ENCODE measurements around the gene TRIM59. TPM values are rescaled to one million over a fixed set of nuclear protein-coding genes. Genes with fewer than 3 reads are reported as not detected.

The TRIM59 gene
- total and polyA plus RNA-seq, 10 of the 15 experiments (the other 5 are each of a cell fraction or from before 2014, with no cell fraction given), result 14.4 to 105 (median 33.3) TPM

- CTCF ChIA-PET, result no interaction called here
- peaks cover 8% of the 10 kb centered on the region; the same call in 2 of the 3 replicates for H3K9me3 ChIP-seq (replicated peaks; ENCODE audit: control insufficient read depth, insufficient read depth, low read length)
- no peak for DNase-seq (ENCODE audit: low read depth, low spot score)
- peaks cover 76% of the 10 kb centered on the region for H3K79me2 ChIP-seq (ENCODE audit: control insufficient read depth, insufficient read depth, low read length)
- BruUV-seq (replicated peaks), result no TSS peak
- intact Hi-C loops (cut with micrococcal nuclease; ENCODE audit: unreplicated experiment) (no loop called here), in situ Hi-C loops (cut with MboI) (no loop called here)
- TF ChIP-seq NFYA (IDR thresholded peaks at IDR 0.05; ENCODE audit: borderline replicate concordance, low read depth, low read length), result no peak
- 0 out of 2 replicates have a peak, but pooled peaks have one; percentile 55 for TF ChIP-seq ZBTB33 (IDR thresholded peaks at IDR 0.05)
- TF ChIP-seq RFX5 (IDR thresholded peaks at IDR 0.05; ENCODE audit: low read depth, low read length), result no peak
- no peaks in the 10 kb centered on the region for H3K27me3 ChIP-seq (replicated peaks in 1 of 2; ENCODE audit: control insufficient read depth in 2 of 2, insufficient read depth in 2 of 2, low read length in 1 of 2)
- peaks cover 1 to 30% of the 10 kb centered on the region in 2 experiments; a peak in 3 of 4 replicates for H3K36me3 ChIP-seq (ENCODE audit: control insufficient read depth in 2 of 2, insufficient read depth in 2 of 2, low read length in 1 of 2)
- H4K20me1 ChIP-seq (ENCODE audit: control insufficient read depth, insufficient read depth), result no peaks in the 10 kb centered on the region
- no peak overlapping the region for H3K27ac ChIP-seq (ENCODE audit: control insufficient read depth, insufficient read depth)
- SMC1A ChIA-PET (ENCODE audit: uncharacterized antibody, unreplicated experiment), result interaction anchor here (0.6 to 2.0 kb wide), 3 partner anchors 8 to 71 kb away, joined by 3 to 4 read pairs (median 3); no protein-coding TSS in a partner anchor
- no peak overlapping the region for H3K9ac ChIP-seq (ENCODE audit: control insufficient read depth, insufficient read depth, low read length)
- H3K4me2 ChIP-seq (ENCODE audit: control insufficient read depth, insufficient read depth), result no peak overlapping the region
- POLR2A ChIA-PET, result interaction anchor here (1.4 to 1.7 kb wide), 2 partner anchors 9 to 10 kb away, joined by 5 to 7 read pairs; partner anchors contain the start of gene TRIM59
- RAD21 ChIA-PET (ENCODE audit: unreplicated experiment), result interaction anchor here (1.0 to 1.5 kb wide), 2 partner anchors 9 to 11 kb away, joined by 3 to 4 read pairs; partner anchors contain the start of gene TRIM59
- no peak overlapping the region for H2AFZ ChIP-seq (ENCODE audit: control insufficient read depth, low read depth, low read length)
- H3K4me1 ChIP-seq (ENCODE audit: control insufficient read depth, insufficient read depth, low read length), result peaks cover 3% of the 10 kb centered on the region; the same call in 1 of the 2 replicates
- no peak overlapping the region for H3K4me3 ChIP-seq
- FAIRE-seq, result no peak
- WGBS (ENCODE audit: insufficient coverage, insufficient replicate concordance, low lambda C conversion rate, missing lambda C conversion rate), result 98% methylated on average over 7 of the region's 7 CpGs
- no peak for ATAC-seq
These were observed 8.9 kb downstream of the TRIM59 start for GRCh38 chr3:160440687-160441086.

- ATAC-seq (peak; percentile 42), FAIRE-seq (no peak), DNase-seq (ENCODE audit: low read depth, low spot score) (no peak)
- no peaks in the 10 kb centered on the region for H3K4me1 ChIP-seq (ENCODE audit: control insufficient read depth, insufficient read depth, low read length)
- RAD21 ChIA-PET (ENCODE audit: unreplicated experiment), result interaction anchor here (4.9 kb wide), 1 partner anchor 12 kb away, joined by 22 read pairs; the partner anchor contains the start of gene TRIM59
- peaks cover 1 to 34% of the 10 kb centered on the region in 2 experiments for H3K36me3 ChIP-seq (ENCODE audit: control insufficient read depth in 2 of 2, insufficient read depth in 2 of 2, low read length in 1 of 2)
- H3K9me3 ChIP-seq (replicated peaks; ENCODE audit: control insufficient read depth, insufficient read depth, low read length), result peaks cover 3% of the 10 kb centered on the region; the same call in 1 of the 3 replicates
- no peaks in the 10 kb centered on the region for H4K20me1 ChIP-seq (ENCODE audit: control insufficient read depth, insufficient read depth)
- CTCF ChIA-PET, result no interaction called here
- H3K9ac ChIP-seq (ENCODE audit: control insufficient read depth, insufficient read depth, low read length), result no peak overlapping the region
- POLR2A ChIA-PET, result interaction anchor here (0.6 to 1.2 kb wide), 3 partner anchors 8 to 31 kb away, joined by 3 to 6 read pairs (median 4); no protein-coding TSS in a partner anchor
- no peaks in the 10 kb centered on the region for H3K27me3 ChIP-seq (replicated peaks in 1 of 2; ENCODE audit: control insufficient read depth in 2 of 2, insufficient read depth in 2 of 2, low read length in 1 of 2)
- H3K79me2 ChIP-seq (ENCODE audit: control insufficient read depth, insufficient read depth, low read length), result peaks cover 60% of the 10 kb centered on the region
- in situ Hi-C loops (cut with MboI) (no loop called here), intact Hi-C loops (cut with micrococcal nuclease; ENCODE audit: unreplicated experiment) (no loop called here)
- WGBS (ENCODE audit: insufficient coverage, insufficient replicate concordance, low lambda C conversion rate, missing lambda C conversion rate), result 63% methylated on average over 5 of the region's 5 CpGs
- H2AFZ ChIP-seq (ENCODE audit: control insufficient read depth, low read depth, low read length), result no peak overlapping the region
- H3K4me3 ChIP-seq, result no peak overlapping the region
- SMC1A ChIA-PET (ENCODE audit: uncharacterized antibody, unreplicated experiment), result interaction anchor here (0.6 kb wide), 1 partner anchor 234 kb away, joined by 3 read pairs; no protein-coding TSS in a partner anchor
- H3K4me2 ChIP-seq (ENCODE audit: control insufficient read depth, insufficient read depth), result no peak overlapping the region
- no peak overlapping the region for H3K27ac ChIP-seq (ENCODE audit: control insufficient read depth, insufficient read depth)
- BruUV-seq (replicated peaks), result no TSS peak
- TF ChIP-seq RELB (IDR thresholded peaks at IDR 0.05; ENCODE audit: low read depth) (no peak), RCOR1 (conservative IDR thresholded peaks at IDR 0.05; ENCODE audit: low read depth, low read length) (no peak), ZNF622 (IDR thresholded peaks at IDR 0.05) (no peak), CBX3 (IDR thresholded peaks at IDR 0.05; ENCODE audit: borderline replicate concordance, low read depth) (no peak), ZBTB4 (CRISPR knock-in tag; IDR thresholded peaks at IDR 0.05) (no peak), ETV6 (conservative IDR thresholded peaks at IDR 0.05 in 1 of 2, IDR thresholded peaks at IDR 0.05 in 1 of 2; ENCODE audit: borderline replicate concordance in 1 of 2, low read depth in 1 of 2) (no peak)
These were observed 12.5 kb downstream of the TRIM59 start for GRCh38 chr3:160437083-160437455.
